Ovary (tissue), 3 donors: ENCODE results near the gene NUAK1.

Experiments used
- CTCF ChIP-seq, 3 donors: fragments of 450-650 bp in 2 of 3; fragments of 200-600 bp in 1 of 3; IDR thresholded peaks; one replicate each; pipeline versions ENCODE4 v1.5.1 to v1.8.0; 2016 to 2022; ENCODE audit warnings: antibody characterized with exemption in 3 of 3, mild to moderate bottlenecking in 1 of 3
- POLR2A ChIP-seq: fragments of 450-650 bp; IDR thresholded peaks from one replicate; pipeline ENCODE4 v1.6.1; 2017; ENCODE audit warnings: antibody characterized with exemption, mild to moderate bottlenecking, moderate library complexity
- donor health status: DM: no; HTN: no; CAD: no.

DNA sequence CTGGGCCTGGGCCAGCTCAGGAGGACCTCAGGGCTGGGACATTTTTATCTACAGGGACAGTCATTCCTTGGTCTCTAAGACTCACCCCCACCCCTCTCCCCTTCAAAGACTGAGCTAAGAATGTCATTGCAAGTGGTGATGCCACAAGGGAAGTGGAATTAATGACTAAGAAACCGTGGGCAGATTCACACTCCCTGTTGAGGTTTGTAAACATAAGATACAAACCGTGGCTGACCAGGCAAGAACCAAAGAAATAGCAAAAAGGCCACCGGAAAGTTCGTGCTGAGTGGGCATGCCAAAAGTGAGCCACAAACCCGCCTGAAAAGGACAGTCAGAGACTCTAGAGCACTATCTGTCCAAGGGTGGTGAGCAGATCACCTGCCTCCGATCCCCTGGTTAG is 25.7 kb downstream of the NUAK1 start:
- TF ChIP-seq POLR2A (no peak), CTCF (IDR thresholded peaks at IDR 0.05) (no peak)
